GM18907 (cell line): Measurements from ENCODE around the gene TPI1.
"Not testable (repeated sequence)": the region's sequence is repeated elsewhere in the genome, so short reads cannot be mapped to it uniquely, and the experiment has no call there.

ENCODE experiments used
- ATAC-seq: cut with Tn5 transposase; IDR thresholded peaks from one replicate; pipeline ENCODE4 v1.9.1; 2021; ENCODE audit warnings: mild to moderate bottlenecking, moderate library complexity; ENCODE audit not compliant: unreplicated experiment

TPI1 gene

GRCh38 chr12:6889775-6890573, 22.6 kb downstream of the TPI1 start:
- not testable (repeated sequence) for ATAC-seq

GRCh38 chr12:6890789-6891645, 23.7 kb downstream of the TPI1 start:
- ATAC-seq, result peak; percentile 93

GRCh38 chr12:6891646-6892001, 24.3 kb downstream of the TPI1 start:
- ATAC-seq, result peak; percentile 23

- not testable (repeated sequence) for ATAC-seq
These were observed 25.4 kb downstream of the TPI1 start for GRCh38 chr12:6892683-6893082.

- no peak for ATAC-seq
These were observed 27.0 kb downstream of the TPI1 start for GRCh38 chr12:6894321-6894720.

GRCh38 chr12:6896846-6897435, 29.6 kb downstream of the TPI1 start:
- ATAC-seq, result no peak

GRCh38 chr12:6899427-6899826, 32.1 kb downstream of the TPI1 start:
- no peak for ATAC-seq

- ATAC-seq, result no peak
These were observed 32.6 kb downstream of the TPI1 start for GRCh38 chr12:6899837-6900519.

GRCh38 chr12:6902448-6902847, 35.1 kb downstream of the TPI1 start:
- no peak for ATAC-seq

- no peak for ATAC-seq
These were observed 36.4 kb downstream of the TPI1 start for GRCh38 chr12:6903722-6904121.

- ATAC-seq, result peak; percentile 90
These were observed 37.2 kb downstream of the TPI1 start, which contains the start of gene LRRC23 for GRCh38 chr12:6904280-6905276. Gene LRRC23 (plus strand): TSS chr12:6904822. CDS start chr12:6905634, 812 bp downstream.

- no peak for ATAC-seq
These were observed 38.2 kb downstream of the TPI1 start for GRCh38 chr12:6905414-6906040.

GRCh38 chr12:6908141-6908540, 40.8 kb downstream of the TPI1 start:
- not testable (repeated sequence) for ATAC-seq

- no peak for ATAC-seq
These were observed 42.3 kb downstream of the TPI1 start for GRCh38 chr12:6909421-6910145.

- ATAC-seq, result no peak
These were observed 45.0 kb downstream of the TPI1 start for GRCh38 chr12:6912164-6912935.

GRCh38 chr12:6914246-6914946, 47.1 kb downstream of the TPI1 start, which contains the start of gene ENO2:
Gene ENO2 (plus strand): TSS chr12:6914580. CDS start chr12:6915833, 1,253 bp downstream.
- ATAC-seq, result peak; percentile 67
